Transverse colon (tissue), 4 donors: ENCODE measurements around the gene PLK2. TPM values are rescaled to one million over a fixed set of nuclear protein-coding genes. Genes with fewer than 3 reads are reported as not detected.

ENCODE experiments used
- DNase-seq: peaks from one replicate; pipeline ENCODE4 v3.0.0-alpha.2; 2019
- H3K27ac ChIP-seq, 4 donors: fragments of 200-600 bp; sonication (generic); 2 replicates each; pipeline ENCODE4 v1.5.1; 2016 to 2018; ENCODE audit warnings: inconsistent platforms in 4 of 4
- H3K27me3 ChIP-seq: fragments of 200-600 bp; sonication (generic); 2 replicates; pipeline ENCODE4 v1.5.1; 2017; ENCODE audit warnings: inconsistent platforms
- H3K36me3 ChIP-seq, 4 donors: fragments of 200-600 bp; sonication (generic); 2 replicates each; pipeline ENCODE4 v1.5.1; 2017 to 2019; ENCODE audit warnings: inconsistent platforms in 4 of 4
- H3K4me1 ChIP-seq, 4 donors: fragments of 200-600 bp; sonication (generic); 2 replicates each; pipeline ENCODE4 v1.5.1; 2017 to 2020; ENCODE audit warnings: inconsistent platforms in 4 of 4
- H3K4me3 ChIP-seq, 4 donors: fragments of 200-600 bp; sonication (generic); 1 replicate in 1 of 4; 2 replicates in 3 of 4; pipeline versions ENCODE4 v1.5.1 to v1.6.1; 2017 to 2019; ENCODE audit warnings: inconsistent platforms in 4 of 4
- H3K9me3 ChIP-seq, 2 donors: fragments of 200-600 bp; sonication (generic); 2 replicates each; pipeline ENCODE4 v1.5.1; 2017 to 2019; ENCODE audit warnings: inconsistent platforms in 2 of 2
- CTCF ChIP-seq, 5 experiments: fragments of 200-600 bp in 3 of 5; fragments of 450-650 bp in 2 of 5; sonication (generic) in 3 of 5; IDR thresholded peaks; 1 replicate in 2 of 5; 2 replicates in 3 of 5; pipeline ENCODE4 v1.5.1; 2016 to 2017; ENCODE audit warnings: antibody characterized with exemption in 5 of 5, inconsistent platforms in 3 of 5, mild to moderate bottlenecking in 2 of 5, moderate library complexity in 1 of 5
- EP300 ChIP-seq: sonication (generic); formaldehyde crosslinking; IDR thresholded peaks from one replicate; pipeline ENCODE4 v1.6.1; 2017; ENCODE audit warnings: antibody characterized with exemption, low read depth
- POLR2A ChIP-seq: fragments of 450-650 bp; IDR thresholded peaks from one replicate; pipeline ENCODE4 v1.6.1; 2016; ENCODE audit warnings: antibody characterized with exemption, mild to moderate bottlenecking, moderate library complexity
- POLR2AphosphoS5 ChIP-seq, 3 donors: sonication (generic); formaldehyde crosslinking; IDR thresholded peaks; one replicate each; pipeline ENCODE4 v1.6.1; 2016; ENCODE audit warnings: antibody characterized with exemption in 3 of 3
- WGBS, 2 donors: methylation state at CpG; one replicate each; pipeline ENCODE4 v1.1.5; 2018; ENCODE audit warnings: low coverage in 1 of 2; 5-methylcytosine and 5-hydroxymethylcytosine counted together
- in situ Hi-C, 4 donors: fragments of 200-750 bp; cut with MboI; loops; one replicate each; pipeline versions ENCODE4 v1.15.0 to v1.15.1; 2017; ENCODE audit warnings: low sequenced_read_pairs in 3 of 4, low pct_ligation_motif_present in 1 of 4, low pct_unique_long_range_greater_than_20kb in 1 of 4
- intact Hi-C: fragments of 100-400 bp; cut with DNase I; formaldehyde crosslinking; loops from one replicate; pipeline ENCODE4 v1.15.1; 2023; ENCODE audit warnings: low total_unique reads
- total RNA-seq, 4 donors: library from RNA; depleted of rRNA; stranded (reverse); fragments of >200 nt; gene quantifications; one replicate each; pipeline ENCODE4 v1.1.0, GENCODE V29; 2016

The PLK2 gene
- total RNA-seq, 4 donors from 2014 or later, result 6.0 to 78.6 (median 40.6) TPM

- in situ Hi-C loops, result no loop called here
Measured at GRCh38 chr5:58444805-58445204, 15.1 kb downstream of the PLK2 start.

DNA sequence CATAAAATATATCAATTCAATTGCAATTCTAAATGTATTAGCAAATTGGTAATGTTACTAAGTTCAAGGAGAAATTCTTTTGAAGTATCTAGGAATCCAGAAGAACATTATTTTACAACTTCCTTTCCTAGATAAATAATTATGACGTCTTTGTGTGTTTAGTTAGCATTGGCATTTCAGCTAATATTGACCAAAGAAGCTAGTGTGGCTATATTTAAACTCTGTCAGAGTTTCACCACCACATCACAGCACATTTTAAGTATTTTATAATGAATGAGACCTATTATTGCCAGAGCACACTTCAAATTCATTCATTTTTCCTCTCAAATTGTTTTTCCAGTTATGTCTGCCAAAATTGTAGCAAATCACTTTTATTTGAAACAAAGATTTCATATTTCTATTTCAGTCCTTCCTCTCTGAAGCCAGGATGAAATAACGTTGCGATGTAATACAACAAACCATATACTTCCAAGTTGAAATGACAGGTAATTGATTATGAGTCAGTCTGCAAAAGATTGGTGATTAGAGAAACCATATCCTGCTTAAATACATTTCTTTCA, 18.9 kb downstream of the PLK2 start:
- Histone ChIP-seq H3K4me3 (no peak overlapping the region), H3K27me3 (no peaks in the 10 kb centered on the region), H3K36me3 (no peaks in the 10 kb centered on the region), H3K4me1 (no peaks in the 10 kb centered on the region), H3K27ac (no peak overlapping the region), H3K9me3 (no peaks in the 10 kb centered on the region)
- WGBS, 2 donors, result 35 to 50% methylated on average over 3 of the region's 3 CpGs
- DNase-seq, result no peak
- in situ Hi-C loops, result no loop called here
- intact Hi-C loops, result no loop called here
- TF ChIP-seq CTCF (IDR thresholded peaks at IDR 0.05) (no peak), EP300 (no peak), POLR2A (no peak)

More at GRCh38 chr5:58444805-58445204, 15.1 kb downstream of the PLK2 start:
- no peak overlapping the region for H3K27ac ChIP-seq
- DNase-seq, result no peak
- TF ChIP-seq POLR2AphosphoS5 (IDR thresholded peaks at IDR 0.05) (no peak), EP300 (no peak), CTCF (IDR thresholded peaks at IDR 0.05) (no peak), POLR2A (no peak)
- H3K27me3 ChIP-seq, result no peaks in the 10 kb centered on the region
- no peaks in the 10 kb centered on the region for H3K9me3 ChIP-seq
- intact Hi-C loops, result no loop called here
- no peaks in the 10 kb centered on the region for H3K36me3 ChIP-seq
- H3K4me3 ChIP-seq, result no peak overlapping the region
- no peaks in the 10 kb centered on the region for H3K4me1 ChIP-seq

GRCh38 chr5:58439094-58439644, 20.7 kb downstream of the PLK2 start:
- 77 to 83% methylated on average over 4 to 5 of the region's 5 CpGs for WGBS, 2 donors
- no peaks in the 10 kb centered on the region for H3K36me3 ChIP-seq
- no peaks in the 10 kb centered on the region for H3K4me1 ChIP-seq
- no peak overlapping the region for H3K4me3 ChIP-seq
- no peaks in the 10 kb centered on the region for H3K9me3 ChIP-seq
- in situ Hi-C loops (no loop called here), intact Hi-C loops (no loop called here)
- H3K27me3 ChIP-seq, result no peaks in the 10 kb centered on the region
- no peak for DNase-seq
- no peak overlapping the region for H3K27ac ChIP-seq
- TF ChIP-seq EP300 (no peak), CTCF (IDR thresholded peaks at IDR 0.05) (no peak), POLR2A (no peak), POLR2AphosphoS5 (IDR thresholded peaks at IDR 0.05) (no peak)

GRCh38 chr5:58437661-58438060, 22.2 kb downstream of the PLK2 start:
- no peaks in the 10 kb centered on the region for H3K9me3 ChIP-seq
- in situ Hi-C loops, result no loop called here
- H3K27ac ChIP-seq, result no peak overlapping the region
- no peaks in the 10 kb centered on the region for H3K36me3 ChIP-seq
- H3K27me3 ChIP-seq, result no peaks in the 10 kb centered on the region
- no peak for DNase-seq
- 93 to 97% methylated on average over 2 to 3 of the region's 3 CpGs for WGBS, 2 donors
- no peak overlapping the region for H3K4me3 ChIP-seq
- no peaks in the 10 kb centered on the region for H3K4me1 ChIP-seq
- no peak for TF ChIP-seq POLR2A
- intact Hi-C loops, result no loop called here

GRCh38 chr5:58431832-58432231, 28.1 kb downstream of the PLK2 start:
- Histone ChIP-seq H3K4me3 (no peak overlapping the region), H3K9me3 (no peaks in the 10 kb centered on the region), H3K27ac (no peak overlapping the region), H3K27me3 (no peaks in the 10 kb centered on the region), H3K36me3 (no peaks in the 10 kb centered on the region), H3K4me1 (no peaks in the 10 kb centered on the region)
- TF ChIP-seq EP300 (no peak), CTCF (IDR thresholded peaks at IDR 0.05) (no peak), POLR2AphosphoS5 (IDR thresholded peaks at IDR 0.05) (no peak), POLR2A (no peak)
- DNase-seq, result no peak
- 50 to 61% methylated on average over 2 of the region's 2 CpGs for WGBS, 2 donors
- in situ Hi-C loops, result no loop called here
- intact Hi-C loops, result no loop called here
